ENCODE results near the gene ACTR2.

GRCh38 chr2:65231892-65232477 lies 4.4 kb downstream of the ACTR2 start:
- TF ChIP-seq EZH2 (IDR thresholded peaks at IDR 0.05; ENCODE audit: borderline replicate concordance, low read depth, low read length, poor library complexity, severe bottlenecking) (no peak), CTCF (conservative IDR thresholded peaks at IDR 0.05; ENCODE audit: low read depth, low read length) (no peak)
